Prostate gland (tissue), 2 donors: ENCODE data around the gene INAFM1.

Experiments used
- CTCF ChIP-seq, 4 experiments: fragments of 200-600 bp in 2 of 4; fragments of 450-650 bp in 2 of 4; sonication (generic) in 2 of 4; IDR thresholded peaks; 1 replicate in 3 of 4; 2 replicates in 1 of 4; pipeline ENCODE4 v1.5.1; 2016 to 2019; ENCODE audit warnings: antibody characterized with exemption in 4 of 4, mild to moderate bottlenecking in 2 of 4, moderate library complexity in 2 of 4
- POLR2A ChIP-seq: fragments of 450-650 bp; IDR thresholded peaks from one replicate; pipeline ENCODE4 v1.6.1; 2016; ENCODE audit warnings: antibody characterized with exemption, mild to moderate bottlenecking
- POLR2AphosphoS5 ChIP-seq: sonication (generic); formaldehyde crosslinking; IDR thresholded peaks from one replicate; pipeline ENCODE4 v1.6.1; 2017; ENCODE audit warnings: antibody characterized with exemption

- TF ChIP-seq POLR2A (no peak), CTCF (IDR thresholded peaks at IDR 0.05) (no peak), POLR2AphosphoS5 (peak; percentile 35)
Observed at GRCh38 chr19:47232422-47233211, 42.1 kb upstream of the INAFM1 start.
